Stimulated activated CD8-positive, alpha-beta memory T cell treated with anti-CD3 and anti-CD28 coated beads, Interleukin-7, amount 100 ng/mL, for 1 hour (primary cell): ENCODE results near the gene IL23A.
"Not testable (repeated sequence)": the region's sequence is repeated elsewhere in the genome, so short reads cannot be mapped to it uniquely, and the experiment has no call there.

ENCODE experiments used
- DNase-seq, 2 donors: peaks; one replicate each; pipeline ENCODE4 v3.0.0-alpha.2; 2020; ENCODE audit warnings: low read depth in 2 of 2

IL23A gene

DNA sequence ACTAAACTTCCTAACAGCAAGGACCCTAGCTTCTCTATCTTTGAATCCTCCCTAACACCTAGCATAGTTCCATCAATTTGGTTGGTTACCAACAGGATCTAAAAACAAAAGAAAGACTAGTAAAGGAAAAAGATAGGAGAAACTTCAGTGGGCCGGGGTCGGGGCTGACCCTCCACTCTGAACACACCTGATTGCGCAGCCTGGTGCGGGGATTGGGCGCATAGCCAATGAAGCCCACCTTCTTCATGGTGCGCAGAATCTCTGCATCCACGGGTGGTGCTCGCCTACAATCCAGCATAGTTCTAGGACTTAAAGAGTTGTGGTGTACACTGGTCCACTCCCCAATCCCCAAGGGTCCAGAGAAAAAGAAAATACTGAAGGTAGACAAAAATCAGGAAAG, 12.6 kb upstream of the IL23A start:
- DNase-seq: no peak

DNA sequence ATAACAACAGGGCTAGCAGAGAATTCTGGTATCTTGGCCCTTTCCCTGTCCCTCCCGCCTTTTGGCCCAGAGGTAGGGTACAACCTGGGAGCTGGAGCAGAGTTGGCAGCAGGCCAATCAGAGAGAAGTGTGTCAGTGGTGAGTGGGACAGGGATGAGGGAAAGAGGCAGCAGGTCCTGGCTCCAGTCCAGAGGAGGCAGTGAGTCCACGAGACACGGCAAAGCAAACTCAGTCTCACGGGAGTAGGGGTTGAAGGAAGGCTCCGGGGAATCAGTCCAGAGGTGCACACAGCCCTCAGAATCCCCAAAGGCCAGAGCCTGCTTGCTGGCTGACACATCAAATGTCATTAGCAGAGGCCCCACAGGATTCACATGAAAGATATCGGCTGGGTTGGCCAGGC, 12.2 kb upstream of the IL23A start:
- no peak for DNase-seq

DNA sequence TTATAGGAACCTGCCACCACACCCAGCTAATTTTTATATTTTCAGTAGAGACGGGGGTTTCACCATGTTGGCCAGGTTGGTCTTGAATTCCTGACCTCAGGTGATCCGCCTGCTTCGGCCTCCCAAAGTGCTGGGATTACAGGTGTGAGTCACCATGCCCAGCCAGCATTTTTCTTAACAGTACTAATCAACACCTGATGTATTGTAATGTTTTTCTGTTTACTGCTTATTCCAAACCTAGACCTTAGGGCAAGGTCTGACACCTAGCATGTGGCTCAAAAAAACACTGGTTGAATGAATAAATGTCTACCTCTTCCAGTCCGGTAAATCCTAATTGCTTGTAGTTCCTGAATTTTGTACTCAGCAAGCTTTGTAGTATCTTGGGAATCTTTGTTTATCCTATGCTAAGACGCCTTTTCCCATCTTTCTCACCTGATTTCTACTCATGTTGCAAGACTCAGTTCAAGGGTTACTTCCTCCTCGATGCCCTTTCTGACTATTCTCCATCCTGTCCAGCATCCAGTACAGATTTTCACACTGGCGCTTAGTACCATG, 7.7 kb upstream of the IL23A start:
- DNase-seq: no peak

DNA sequence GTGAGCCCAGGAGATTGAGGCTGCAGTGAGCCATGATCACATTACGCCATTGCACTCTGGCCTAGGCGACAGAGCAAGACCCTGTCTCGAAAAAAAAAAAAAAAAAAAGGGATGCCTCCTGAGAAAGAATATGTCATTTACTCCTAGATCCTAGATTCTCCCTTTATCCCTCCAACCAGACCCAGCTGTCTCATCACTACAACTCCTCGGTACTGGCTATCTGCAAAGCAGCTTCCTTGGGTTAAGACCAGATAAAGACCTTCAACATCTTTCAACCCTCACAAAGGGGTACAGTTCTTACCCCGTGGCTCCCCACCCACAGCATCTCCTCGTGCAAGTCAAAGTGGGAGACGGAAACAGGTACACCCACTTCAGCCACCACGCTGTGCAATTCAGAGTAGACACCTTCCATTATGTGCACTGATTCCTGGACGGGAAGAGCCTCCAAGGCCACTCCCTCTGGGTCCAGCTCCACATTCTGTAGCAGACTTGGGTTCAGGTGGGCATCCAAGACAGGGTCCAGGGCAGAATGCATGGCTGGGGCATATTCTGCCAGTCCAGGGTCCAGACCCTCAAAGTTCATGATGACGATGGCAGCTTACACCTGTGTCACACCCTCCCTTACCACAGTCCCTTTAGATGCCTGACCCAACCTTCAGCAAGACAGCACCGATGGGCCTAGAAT, 6.0 kb upstream of the IL23A start:
- DNase-seq: no peak

DNA sequence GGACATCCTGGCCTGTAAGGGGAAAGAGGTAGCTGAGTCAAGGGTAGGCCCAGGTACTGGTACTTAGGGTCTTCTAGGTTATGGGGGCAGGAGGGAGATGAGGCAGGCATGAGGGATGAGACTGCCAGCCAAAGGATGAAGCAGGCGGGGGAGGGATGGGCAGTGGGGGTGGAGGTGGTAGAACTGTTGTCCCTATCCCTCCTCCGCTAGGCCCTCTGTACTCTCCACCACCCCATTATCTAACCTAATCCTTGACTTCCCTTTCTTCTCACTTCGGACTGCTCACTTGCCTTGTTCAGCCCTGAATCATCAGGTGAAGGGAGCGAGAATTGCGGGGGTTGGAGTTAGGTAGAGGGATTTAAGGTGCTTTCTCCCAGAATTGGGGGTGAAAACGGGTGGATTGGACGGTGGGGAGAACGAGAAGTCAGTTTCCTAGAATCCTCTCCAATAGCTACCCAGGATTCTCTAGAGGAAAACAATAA, 5.4 kb upstream of the IL23A start:
- no peak for DNase-seq

DNA sequence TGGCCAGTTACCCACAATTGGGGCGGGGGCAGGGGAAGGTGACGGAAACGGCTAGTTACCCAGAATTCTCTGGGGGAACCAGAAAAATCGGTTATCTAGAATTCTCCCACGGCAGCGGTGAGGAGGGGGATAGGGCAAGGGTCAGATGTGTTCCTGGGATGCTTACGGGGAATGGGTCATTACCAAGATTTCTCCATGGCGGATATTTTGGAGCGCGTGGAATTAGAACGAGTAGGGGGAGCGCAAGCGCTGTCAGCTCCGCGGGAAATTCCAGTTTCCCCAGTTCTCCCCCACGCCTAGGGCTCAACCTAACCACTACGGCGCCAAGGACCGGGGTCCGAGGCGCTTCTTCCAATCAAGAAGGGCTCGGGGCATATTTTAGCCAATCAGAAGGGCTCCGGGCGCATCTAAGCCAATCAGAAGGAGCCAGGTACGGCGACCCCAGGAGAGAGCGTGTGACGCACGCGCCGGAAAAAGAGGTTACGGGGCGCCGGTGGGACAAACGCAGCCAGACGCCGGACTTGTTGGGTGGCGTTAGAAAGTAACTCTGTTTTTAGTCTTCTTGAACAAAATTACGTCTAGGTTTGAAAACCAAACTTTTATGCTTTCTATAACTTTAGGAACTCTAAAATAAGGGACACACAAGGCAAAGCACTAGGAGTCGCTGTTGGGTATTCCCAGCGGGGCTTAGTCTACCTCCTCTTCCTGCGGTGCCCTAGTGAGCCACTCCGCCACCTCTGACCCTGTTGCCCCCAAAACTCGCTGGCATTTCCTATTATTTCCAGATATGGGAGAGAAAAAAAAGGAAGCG, 4.8 kb upstream of the IL23A start, which contains the start of gene PAN2:
PAN2 (minus strand) TSS at position 322 of the 811 bp plus-strand sequence. CDS start 906 bp downstream, outside the sequence.
- DNase-seq: peak; percentile 83 to 86

DNA sequence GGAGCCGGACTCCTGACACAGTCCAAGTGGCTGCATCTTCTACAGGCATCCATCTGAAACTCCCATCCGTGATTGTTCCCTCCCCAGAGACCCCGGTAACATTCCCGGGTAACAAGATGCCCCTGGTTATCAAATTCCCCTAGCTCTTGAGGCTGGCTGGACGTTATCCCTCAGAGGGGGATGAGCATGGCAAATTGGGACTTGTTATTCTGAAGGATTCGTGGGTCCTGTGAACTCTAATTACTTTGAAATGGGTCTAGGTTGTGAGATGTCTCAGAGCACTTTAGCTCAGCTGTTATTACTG, 4.2 kb upstream of the IL23A start:
- DNase-seq: no peak

DNA sequence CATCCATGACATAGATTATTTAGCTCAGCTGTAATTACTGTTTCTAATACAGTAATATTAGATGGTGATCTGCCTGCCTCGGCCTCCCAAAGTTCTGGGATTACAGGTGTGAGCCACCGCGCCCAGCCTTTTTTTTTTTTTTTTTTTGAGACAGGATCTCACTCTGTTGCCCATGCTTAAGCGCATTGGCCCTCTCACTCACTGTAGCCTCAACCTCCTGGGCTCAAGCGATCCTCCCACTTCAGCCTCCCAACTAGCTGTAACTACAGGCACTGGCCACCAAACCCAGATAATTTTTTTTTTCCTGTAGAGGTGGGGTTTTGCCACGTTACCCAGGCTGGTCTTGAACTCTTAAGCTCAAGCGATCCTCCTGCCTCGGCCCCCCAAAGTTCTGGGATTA, 3.2 kb upstream of the IL23A start:
- DNase-seq: not testable (repeated sequence)

DNA sequence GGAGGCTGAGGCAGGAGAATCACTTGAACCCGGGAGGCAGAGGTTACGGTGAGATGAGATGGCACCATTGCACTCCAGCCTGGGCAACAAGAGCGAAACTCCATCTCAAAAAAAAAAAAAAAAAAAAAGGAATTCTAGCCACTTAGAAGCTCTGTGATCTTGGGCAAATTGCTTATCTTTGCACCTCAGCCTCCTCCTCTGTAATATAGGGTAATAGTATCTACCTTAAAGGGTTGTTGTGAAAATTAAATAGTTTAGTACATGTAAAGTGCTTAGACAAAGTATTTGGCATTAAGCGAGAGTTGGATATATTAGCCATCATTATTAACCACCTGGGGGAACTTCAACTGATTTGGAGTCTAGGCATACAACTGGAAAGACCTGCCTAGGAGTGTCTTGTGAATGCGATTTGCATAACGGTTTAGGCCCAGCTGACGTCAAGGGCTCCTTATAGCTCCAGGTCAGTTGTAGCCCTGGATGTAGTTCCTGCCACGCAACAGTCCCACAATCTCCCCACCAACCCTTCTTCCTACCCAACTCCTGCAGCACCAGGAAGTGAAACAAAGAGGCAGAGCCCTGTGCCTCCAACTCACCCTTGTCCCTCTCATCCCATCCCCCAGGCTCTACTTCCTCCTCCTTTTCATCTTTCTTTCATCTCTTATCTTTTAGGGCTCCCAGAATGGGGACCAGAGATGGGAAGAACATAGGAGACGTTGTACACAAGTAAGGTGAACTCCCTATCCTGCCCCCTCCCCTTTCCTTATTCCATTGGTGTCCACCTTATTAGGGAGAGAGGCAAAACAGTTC, 2.1 kb upstream of the IL23A start:
- no peak for DNase-seq

DNA sequence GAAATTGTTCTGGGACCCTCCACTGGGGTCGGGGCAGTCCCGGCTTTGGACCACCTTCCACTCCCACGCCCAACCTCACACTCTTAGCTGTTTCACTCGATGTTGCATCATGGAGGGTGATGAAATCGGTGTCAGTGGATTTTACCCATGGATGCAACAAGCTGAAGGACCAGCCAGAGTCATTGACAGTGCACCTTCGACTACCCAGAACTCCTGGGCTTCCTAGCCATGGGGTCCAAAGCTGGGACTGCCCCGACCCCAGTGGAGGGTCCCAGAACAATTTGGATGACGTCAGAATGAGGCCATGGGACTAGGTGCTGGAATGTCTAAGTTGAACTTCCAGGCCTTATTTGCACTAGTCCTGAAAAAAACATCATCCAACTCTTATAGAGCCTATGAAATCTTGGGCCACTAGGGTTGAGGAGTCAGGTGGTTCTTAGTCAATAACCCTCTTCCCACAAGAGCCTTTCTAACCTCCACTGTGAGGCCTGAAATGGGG, 882 bp upstream of the IL23A start:
- DNase-seq: no peak

DNA sequence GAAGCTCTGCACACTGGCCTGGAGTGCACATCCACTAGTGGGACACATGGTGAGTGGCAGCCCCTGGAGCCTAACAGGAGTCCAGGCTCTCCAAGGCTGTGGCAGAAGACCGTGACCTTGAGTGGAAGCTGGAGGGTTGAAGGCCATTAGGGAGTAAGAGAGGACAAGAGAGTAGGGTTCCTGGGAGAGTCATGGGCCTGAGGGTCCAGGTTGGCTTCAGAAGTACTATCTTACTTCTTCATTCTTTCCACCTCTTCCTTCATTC, 406 bp downstream of the IL23A start:
- no peak for DNase-seq

DNA sequence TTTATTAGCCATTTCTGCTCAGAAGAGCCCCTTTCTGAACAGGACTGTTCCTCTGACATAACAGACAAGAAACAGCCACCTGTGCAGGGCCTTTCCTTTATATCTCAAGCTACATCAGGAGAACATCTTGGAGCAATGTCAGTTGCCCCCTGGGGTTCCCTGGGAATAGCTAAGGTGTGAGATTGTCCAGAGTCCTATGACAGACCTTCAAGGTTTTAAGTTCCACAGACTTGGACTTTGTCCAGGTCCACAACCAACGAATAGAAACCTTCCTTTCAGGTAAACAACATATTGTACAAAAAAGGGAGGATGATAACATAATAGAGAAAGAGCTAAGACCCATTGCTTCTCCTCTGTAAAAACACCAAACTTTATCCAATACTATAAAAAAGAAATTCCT, 2.9 kb downstream of the IL23A start:
- no peak for DNase-seq

DNA sequence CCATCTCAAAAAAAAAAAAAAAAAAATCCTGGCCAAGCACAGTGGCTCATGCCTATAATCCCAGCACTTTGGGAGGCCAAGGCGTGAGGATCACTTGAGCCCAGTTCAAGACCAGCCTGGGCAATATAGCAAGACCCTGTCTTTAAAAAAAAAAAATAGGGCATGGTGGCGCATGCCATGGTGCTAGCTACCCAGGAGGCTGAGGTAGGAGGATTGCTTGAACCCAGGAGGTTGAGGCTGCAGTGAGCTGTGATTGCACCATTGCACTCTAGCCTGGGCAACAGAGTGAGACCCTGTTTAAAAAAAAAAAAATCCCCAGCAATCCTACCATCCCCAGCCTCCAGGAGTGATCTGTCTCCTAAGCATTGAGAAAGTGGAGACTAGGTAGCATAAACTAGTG, 3.6 kb downstream of the IL23A start:
- DNase-seq: not testable (repeated sequence)

DNA sequence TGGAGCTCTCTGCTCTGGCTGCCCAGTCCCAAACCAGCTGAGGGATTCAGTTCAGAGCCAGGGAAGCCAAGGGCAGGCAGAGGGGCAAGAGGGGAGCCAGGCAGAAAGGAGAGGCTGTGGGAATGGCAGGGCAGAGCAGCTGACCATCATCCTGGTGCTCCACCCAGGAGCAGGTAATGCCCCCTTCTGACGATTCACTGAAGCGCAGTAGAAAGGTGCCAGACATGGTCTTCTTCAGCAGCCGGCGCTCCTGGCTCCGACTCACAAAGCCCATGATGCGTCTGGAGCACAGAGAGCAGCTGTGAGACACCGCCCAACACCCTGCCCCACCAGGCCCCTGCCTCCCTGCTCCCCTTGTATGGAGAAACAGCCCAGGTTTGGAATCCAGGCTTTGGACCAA, 8.0 kb downstream of the IL23A start:
- no peak for DNase-seq

DNA sequence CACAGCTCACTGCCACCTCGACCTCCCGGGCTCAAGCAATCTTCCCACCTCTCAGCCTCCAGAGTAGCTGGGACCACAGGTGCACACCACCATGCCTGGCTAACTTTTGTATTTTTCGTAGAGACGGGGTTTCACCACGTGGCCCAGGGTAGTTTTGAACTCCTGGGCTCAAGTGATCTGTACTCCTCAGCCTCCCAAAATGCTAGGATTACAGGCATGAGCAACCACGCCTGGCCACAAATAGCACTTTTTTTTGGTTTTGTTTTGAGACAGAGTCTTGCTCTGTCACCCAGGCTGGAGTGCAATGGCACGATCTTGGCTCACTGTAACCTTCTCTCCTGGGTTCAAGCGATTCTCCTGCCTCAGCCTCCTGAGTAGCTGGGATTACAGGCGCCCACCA, 8.6 kb downstream of the IL23A start:
- not testable (repeated sequence) for DNase-seq

DNA sequence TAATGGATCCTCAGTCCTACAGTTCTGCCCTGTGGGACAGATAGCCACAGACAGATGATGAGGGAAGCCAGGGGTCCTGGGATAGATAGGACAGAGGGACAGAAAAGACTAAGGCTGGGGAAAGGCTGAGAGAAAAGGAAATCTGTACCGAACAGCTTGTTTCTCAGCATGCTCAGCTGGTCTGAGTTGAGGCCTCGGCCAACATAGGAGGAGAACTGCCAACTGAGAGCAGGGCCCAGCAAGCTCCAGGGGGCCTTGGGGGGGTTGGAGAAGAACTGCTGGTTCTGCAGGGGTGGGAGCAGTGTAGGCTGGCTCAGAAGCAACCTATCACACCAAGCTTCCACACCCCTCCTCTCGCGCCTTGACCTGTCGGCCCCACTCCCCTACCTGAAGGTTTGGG, 10.1 kb downstream of the IL23A start:
- DNase-seq: no peak

DNA sequence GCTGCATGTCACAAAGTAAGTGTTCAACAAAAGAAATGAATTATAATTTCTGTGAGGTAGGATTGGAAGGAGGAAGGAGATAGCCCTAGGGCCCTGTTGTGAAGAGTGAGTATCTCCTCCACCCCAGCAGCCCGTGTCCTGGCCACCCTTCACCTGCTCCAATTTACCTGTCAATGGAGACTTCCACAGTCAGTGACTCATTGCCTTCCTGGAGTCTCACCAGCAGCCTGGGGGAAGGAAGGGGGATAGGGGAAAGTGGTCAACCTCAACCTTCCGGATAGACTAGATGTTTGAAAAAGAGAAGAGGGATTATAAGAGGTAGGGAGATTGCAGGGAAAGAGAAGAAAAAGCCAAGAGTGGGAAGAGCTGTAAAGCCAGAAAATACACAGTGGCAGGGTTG, 12.0 kb downstream of the IL23A start:
- DNase-seq: no peak

DNA sequence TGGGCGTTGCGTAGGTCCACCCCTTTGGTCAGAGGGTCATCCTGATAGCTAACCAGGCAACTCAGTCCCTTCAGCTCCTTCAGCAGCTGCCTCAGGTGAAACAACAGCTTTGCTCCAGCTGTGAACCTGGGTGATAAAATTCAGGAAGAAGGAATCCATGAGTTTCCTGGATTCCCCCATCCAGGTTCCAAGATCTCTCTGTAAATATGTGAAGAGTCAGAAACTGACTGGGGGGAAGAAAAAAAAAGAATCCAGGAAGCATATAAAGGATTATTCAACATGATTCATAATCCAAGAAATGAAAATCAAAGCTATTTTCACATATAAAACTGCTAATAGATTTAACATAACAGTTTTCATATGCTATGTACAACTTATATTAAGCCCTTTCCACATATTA, 12.6 kb downstream of the IL23A start:
- DNase-seq: no peak

DNA sequence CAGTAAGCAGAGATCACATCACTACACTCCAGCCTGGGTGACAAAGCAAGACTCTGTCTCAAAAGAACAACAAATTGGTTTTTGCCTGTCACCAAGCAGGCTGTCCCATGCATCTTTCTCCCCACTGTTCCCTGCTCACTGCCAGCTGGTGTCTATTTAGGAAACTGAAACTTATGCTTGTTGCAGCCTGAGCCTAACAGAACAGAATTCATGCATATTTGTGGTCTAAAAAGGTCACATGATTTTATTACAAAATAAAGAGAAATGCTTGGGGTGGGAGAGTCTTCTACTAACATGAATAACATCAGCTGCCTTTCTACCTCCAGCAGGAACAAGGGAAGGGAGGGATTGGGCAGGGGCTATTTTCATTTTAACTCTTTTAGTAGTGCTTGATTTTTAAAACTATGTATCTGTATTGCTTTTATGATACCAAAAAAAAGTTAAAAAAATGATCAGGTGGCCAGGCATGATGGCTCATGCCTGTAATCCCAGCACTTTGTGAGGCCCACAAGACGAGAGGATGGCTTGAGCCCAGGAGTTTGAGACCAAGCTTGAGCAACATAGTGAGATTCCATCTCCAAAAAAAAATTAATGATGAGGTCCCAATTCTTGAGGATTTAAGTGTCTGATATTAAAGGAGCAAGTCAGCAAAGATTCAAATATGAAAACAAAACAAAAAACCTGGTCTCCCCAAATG, 20.3 kb downstream of the IL23A start:
- DNase-seq: no peak

DNA sequence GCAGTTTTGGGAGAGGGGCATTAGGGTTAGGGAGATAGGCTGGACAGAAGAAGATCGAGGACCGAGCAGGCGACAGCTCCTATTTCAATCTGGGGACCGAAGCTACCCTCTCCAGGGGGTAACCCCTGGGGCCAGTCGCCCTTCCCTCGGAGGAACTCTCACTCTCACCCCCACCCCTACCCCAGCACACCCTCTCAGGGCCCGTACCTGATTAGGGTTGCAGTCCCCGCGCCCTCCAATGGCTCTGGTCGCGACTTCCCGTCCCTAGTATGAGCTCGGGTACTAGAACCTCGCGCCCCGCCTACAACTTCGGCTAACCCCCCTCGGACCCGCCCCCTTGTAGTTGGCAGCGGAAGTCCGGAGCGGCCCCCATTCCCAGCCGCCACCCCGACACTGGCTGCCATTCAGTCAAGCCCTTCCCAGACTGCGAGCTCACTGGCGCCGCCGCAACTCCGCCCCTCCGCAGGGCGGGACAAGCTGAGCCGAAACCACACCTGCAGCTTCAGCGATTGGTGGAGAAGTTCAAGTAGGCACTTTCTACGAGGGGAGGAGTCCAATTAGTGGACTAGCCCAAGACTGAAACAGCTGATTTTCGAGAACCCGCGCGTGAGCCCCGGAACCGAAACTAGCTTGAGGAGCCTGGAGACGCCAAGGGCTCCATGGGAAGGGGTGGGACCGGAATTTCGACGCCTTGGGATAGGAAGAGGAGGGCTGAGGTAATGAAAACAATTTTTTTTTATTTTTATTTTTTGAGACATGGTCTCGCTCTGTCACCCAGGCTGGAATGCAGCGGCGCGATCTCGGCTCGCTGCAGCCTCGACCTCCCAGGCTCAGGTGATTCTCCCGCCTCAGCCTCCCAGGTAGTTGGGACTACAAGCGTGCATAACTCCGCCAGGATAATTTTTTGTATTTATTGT, 21.4 kb downstream of the IL23A start, which contains the start of gene STAT2:
STAT2 (minus strand) TSS at position 257 of the 917 bp plus-strand sequence. CDS start 3,536 bp downstream, outside the sequence.
- DNase-seq: peak; percentile 98
